ENCODE results near the gene MLANA.

- no peak for TF ChIP-seq CTCF (IDR thresholded peaks at IDR 0.05 in 8 of 11, conservative IDR thresholded peaks at IDR 0.05 in 3 of 11)
- no peak for TF ChIP-seq POLR2AphosphoS5 (IDR thresholded peaks at IDR 0.05)
Observed at GRCh38 chr9:5938449-5938848, 47.8 kb downstream of the MLANA start.

All from spleen (tissue), 7 donors.